GM18951 (cell line): ENCODE measurements around the gene LGALS14.

Experiments
- POLR2A ChIP-seq: IDR thresholded peaks from 4 replicates; pipeline ENCODE4 v1.6.1; 2011; ENCODE audit warnings: mild to moderate bottlenecking; ENCODE audit not compliant: insufficient read length, insufficient read depth; ENCODE audit errors: extremely low read depth
- in situ Hi-C: fragments of 300-500 bp; cut with MboI; formaldehyde crosslinking; loops from one replicate; pipeline ENCODE4 v1.12.0; 2022; ENCODE audit warnings: low sequenced_read_pairs, mixed read lengths, inconsistent platforms; ENCODE audit not compliant: unreplicated experiment

The LGALS14 gene

DNA sequence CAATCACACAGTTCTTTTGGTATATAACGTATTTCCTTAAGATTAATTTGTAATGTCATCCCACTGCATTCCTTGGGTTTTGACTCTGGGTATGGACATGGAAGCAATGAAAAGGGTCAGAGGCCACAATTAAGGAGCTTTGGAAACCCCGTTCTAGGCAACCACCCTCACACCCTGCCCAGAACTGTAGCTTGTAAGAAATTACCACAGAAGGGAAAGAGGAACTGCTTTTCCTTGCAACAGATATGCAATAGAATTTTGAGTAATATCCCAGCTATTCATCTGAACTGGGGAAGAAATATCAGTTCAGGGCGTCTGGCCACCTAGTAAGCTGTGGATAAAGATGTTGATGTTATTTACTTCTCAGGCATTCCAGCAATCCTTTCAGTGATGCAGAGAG, 34.5 kb downstream of the LGALS14 start:
- in situ Hi-C loops: no loop called here
- TF ChIP-seq POLR2A: no peak

DNA sequence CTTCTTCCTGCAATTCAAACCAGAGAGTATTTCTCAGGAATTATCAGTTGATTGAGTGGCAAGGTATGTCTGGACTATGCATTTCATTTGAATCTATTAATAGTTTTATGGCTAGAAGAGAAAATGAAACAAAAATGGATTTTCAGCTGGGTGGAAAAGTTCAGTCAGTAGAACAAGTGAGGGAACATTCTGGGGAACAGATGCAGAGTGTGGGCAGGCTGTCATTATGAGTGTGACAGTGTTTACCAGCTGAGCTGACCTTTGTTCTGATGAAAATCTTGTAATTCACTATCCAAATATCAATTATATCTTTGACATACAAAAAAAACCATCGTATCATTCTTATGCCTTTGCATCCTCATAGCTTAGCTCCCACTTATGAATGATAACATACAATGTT, 36.1 kb downstream of the LGALS14 start:
- in situ Hi-C loops: no loop called here

DNA sequence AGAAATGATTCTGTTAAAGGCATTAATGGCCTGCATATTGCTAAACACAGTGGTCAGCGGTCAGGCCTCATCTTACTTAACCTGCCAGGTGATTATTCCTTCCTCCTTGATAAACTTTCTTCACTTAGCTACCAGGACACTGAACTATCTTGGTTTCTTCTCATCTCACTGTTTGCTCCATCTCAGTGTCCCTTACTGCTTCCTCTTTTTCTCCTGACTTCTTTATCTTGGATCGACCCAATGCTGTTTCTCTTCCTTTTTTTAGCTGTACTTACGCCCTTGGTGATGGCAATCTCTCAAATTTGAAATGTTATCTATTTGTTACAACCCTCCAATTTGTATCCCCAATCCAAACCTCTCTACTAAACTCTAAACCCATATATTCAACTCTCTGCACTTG, 41.4 kb downstream of the LGALS14 start:
- TF ChIP-seq POLR2A: no peak
- in situ Hi-C loops: no loop called here

More for the DNA sequence above, 36.1 kb downstream of the LGALS14 start:
- TF ChIP-seq POLR2A: no peak

DNA sequence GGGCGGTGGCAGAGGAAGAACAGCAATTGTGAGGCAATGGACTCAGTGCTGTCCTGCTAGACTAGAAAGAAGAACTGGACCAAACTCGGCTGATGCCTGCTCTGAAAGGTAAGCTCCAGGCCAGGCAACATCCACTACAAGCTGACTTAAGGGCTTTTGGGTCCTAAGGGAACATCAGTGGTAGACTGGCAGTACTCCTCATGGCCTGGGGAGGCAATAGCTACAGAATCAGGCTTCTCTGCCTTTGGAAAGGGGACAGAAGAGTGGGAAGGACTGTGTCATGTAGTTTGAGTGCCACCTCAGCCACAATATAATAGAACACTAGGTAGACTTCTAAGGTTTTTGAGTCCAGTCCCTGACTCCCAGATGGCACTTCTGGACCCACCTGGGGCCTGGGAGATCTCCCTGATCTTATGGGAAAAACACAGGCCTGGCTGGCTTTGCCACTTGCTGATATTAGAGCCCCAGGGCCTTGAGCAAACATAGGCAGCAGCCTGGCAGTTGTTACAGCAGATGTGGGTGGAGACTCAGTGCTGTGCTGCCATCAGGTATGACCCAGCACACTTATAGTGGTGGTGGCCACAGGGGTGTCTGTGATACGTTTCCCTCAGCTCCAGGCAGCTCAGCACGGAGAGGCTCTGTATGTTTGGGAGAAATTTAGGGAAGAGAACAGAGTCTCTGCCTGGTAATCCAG, 42.7 kb downstream of the LGALS14 start:
- in situ Hi-C loops: no loop called here
- no peak for TF ChIP-seq POLR2A

DNA sequence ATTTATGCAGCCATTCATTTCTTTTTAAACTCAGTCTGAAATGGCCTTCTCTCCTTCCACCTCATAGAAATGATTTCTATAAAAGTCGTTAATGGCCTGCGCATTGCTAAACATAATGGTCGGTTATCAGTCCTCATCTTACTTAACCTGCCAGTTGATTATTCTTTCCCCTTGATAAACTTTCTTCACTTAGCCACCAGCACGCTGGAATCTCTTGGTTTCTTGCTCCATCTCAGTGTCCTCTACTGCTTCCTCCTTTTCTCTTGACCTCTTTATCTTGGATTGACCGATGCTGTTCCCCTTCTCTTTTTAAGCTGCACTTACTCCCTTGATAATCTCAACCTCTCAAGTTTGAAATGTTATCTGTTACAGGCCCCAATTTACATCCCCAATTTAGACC, 45.7 kb downstream of the LGALS14 start:
- in situ Hi-C loops: no loop called here
- no peak for TF ChIP-seq POLR2A

DNA sequence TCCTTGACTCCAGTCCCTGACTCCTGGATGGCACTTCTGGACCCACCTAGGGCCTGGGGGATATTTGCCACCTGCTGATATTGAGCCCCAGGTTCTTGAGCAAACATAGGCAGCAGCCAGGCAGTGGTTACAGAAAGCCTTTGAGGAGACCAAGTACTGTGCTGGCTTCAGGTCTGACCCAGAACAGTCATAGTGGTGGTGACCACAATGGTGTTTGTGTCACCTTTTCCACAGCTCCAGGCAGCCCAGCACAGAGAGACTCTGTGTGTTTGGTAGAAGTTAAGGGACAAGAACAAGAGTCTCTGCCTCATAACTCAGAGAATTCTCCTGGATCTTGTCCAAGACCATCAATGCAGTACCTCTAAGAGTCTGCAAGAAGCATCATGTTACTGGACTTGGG, 48.1 kb downstream of the LGALS14 start:
- in situ Hi-C loops: no loop called here
- TF ChIP-seq POLR2A: no peak

DNA sequence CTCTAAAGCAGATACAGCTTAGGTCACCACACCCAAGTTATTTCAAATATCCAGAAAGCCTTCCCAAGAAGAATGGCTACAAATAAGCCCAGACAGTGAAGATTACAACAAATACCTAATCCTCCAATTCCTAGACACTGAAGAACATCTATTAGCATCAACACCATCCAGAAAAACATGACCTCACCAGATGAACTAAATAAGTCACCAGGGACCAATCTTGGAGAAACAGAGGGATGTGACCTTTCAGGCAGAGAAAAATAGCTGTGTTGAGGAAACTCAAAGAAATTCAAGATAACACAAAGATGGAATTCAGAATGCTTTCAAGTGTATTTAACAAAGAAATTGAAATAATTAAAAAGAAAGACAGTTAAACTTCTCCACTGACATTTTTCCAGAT, 48.5 kb downstream of the LGALS14 start:
- in situ Hi-C loops: no loop called here
- no peak for TF ChIP-seq POLR2A

DNA sequence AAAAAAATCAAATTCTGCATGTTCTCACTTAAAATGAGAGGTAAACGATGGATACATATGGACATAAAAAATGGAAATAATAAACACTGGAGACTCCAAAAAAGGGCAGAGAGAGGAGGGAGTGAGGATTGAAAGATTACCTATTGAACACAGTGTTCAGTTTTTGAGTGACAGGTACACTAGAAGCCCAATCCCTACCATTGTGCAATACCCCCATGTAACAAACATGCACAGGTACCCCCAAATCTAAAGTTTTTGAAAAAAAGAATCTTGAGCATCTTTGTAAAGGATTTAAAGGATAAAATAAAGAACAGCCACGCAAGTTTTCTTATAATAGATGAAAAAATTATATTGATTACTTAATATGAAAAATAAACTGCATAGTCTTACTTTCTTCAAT, 50.3 kb downstream of the LGALS14 start:
- no peak for TF ChIP-seq POLR2A
- in situ Hi-C loops: no loop called here

DNA sequence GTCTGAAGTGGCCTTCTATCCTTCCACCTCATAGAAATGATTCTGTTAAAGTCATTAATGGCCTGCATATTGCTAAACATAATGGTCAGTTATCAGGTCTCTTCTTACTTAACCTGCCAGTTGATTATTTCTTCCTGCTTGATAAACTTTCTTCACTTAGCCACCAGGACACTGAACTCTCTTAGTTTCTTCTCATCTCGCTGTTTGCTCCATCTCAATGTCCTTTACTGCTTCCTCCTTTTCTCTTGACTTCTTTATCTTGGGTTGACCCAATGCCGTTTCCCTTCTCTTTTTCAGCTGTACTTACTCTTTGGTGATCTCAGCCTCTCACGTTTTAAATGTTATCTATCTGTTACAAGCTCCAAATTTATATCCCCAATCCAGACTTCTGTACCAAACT, 50.7 kb downstream of the LGALS14 start:
- in situ Hi-C loops: no loop called here
- TF ChIP-seq POLR2A: no peak
